Vagina (tissue), 2 donors: Measurements from ENCODE around the gene L1CAM. TPM values are rescaled to one million over a fixed set of nuclear protein-coding genes. Genes with fewer than 3 reads are reported as not detected.

Experiments
- DNase-seq, 2 donors: peaks; one replicate each; pipeline ENCODE4 v3.0.0-alpha.2; 2017; ENCODE audit errors: extremely low spot score in 2 of 2
- H3K27ac ChIP-seq: fragments of 200-600 bp; sonication (generic); one replicate; pipeline ENCODE4 v1.5.1; 2019
- H3K27me3 ChIP-seq: fragments of 200-600 bp; sonication (generic); one replicate; pipeline ENCODE4 v1.5.1; 2019
- H3K36me3 ChIP-seq, 2 donors: fragments of 200-600 bp; sonication (generic); one replicate each; pipeline ENCODE4 v1.5.1; 2017 to 2019
- H3K4me1 ChIP-seq: fragments of 200-600 bp; sonication (generic); one replicate; pipeline ENCODE4 v1.5.1; 2019
- H3K4me3 ChIP-seq, 2 donors: fragments of 200-600 bp; sonication (generic); 1 replicate in 1 of 2; 2 replicates in 1 of 2; pipeline ENCODE4 v1.5.1; 2016 to 2019
- H3K9me3 ChIP-seq: fragments of 200-600 bp; sonication (generic); one replicate; pipeline ENCODE4 v1.5.1; 2019
- POLR2A ChIP-seq, 2 donors: fragments of 450-650 bp; IDR thresholded peaks; one replicate each; pipeline ENCODE4 v1.6.1; 2017; ENCODE audit warnings: antibody characterized with exemption in 2 of 2, mild to moderate bottlenecking in 2 of 2, moderate library complexity in 2 of 2
- POLR2AphosphoS5 ChIP-seq, 2 donors: sonication (generic); formaldehyde crosslinking; IDR thresholded peaks; one replicate each; pipeline ENCODE4 v1.9.0; 2017; ENCODE audit warnings: antibody characterized with exemption in 2 of 2, mild to moderate bottlenecking in 2 of 2, low read depth in 1 of 2; ENCODE audit not compliant: insufficient read depth in 1 of 2
- intact Hi-C: fragments of 100-400 bp; cut with DNase I; formaldehyde crosslinking; loops from one replicate; pipeline ENCODE4 v1.15.1; 2023
- total RNA-seq: library from RNA; depleted of rRNA; stranded (reverse); fragments of >200 nt; gene quantifications from one replicate; pipeline ENCODE4 v1.2.3, GENCODE V29; 2016
- TF ChIP-seq, protein P1 (sequence below), 3 experiments: fragments of 450-650 bp in 2 of 3; fragments of 200-600 bp in 1 of 3; sonication (generic) in 1 of 3; IDR thresholded peaks; one replicate each; pipeline ENCODE4 v1.5.1; 2017 to 2019; ENCODE audit warnings: antibody characterized with exemption in 3 of 3, mild to moderate bottlenecking in 2 of 3, moderate library complexity in 2 of 3

The L1CAM gene
- total RNA-seq, 1 donor from 2014 or later = 9.6 TPM

DNA sequence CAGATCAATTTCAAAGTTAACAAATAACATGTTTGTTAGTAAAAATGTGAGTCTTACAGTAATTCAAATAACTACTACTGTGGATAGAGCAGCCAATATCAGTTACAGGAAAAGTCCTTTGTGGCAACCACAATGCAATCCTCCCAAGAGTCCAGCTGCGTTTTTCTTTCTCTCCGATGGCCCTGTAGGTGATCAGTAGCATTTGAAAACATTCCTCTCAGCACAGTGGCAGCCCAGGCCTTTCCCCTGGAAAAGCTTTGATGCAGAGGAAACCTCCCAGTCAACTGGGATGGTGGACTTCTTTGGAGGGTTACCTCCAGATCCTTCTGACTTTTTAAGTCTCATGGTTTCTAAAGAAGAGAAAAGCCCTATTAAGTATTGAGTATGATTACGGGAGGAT is 37.6 kb downstream of the L1CAM start:
- Histone ChIP-seq H3K4me1 (no peaks in the 10 kb centered on the region), H3K9me3 (no peaks in the 10 kb centered on the region), H3K27ac (no peak overlapping the region), H3K27me3 (no peaks in the 10 kb centered on the region), H3K36me3 (no peaks in the 10 kb centered on the region), H3K4me3 (no peak overlapping the region)
- DNase-seq = no peak
- intact Hi-C loops = no loop called here
- TF ChIP-seq POLR2A (IDR thresholded peaks at IDR 0.05) (no peak), POLR2AphosphoS5 (IDR thresholded peaks at IDR 0.05; ENCODE audit: insufficient read depth in 1 of 2, low read depth in 1 of 2) (no peak)
- TF ChIP-seq, protein P1, sequence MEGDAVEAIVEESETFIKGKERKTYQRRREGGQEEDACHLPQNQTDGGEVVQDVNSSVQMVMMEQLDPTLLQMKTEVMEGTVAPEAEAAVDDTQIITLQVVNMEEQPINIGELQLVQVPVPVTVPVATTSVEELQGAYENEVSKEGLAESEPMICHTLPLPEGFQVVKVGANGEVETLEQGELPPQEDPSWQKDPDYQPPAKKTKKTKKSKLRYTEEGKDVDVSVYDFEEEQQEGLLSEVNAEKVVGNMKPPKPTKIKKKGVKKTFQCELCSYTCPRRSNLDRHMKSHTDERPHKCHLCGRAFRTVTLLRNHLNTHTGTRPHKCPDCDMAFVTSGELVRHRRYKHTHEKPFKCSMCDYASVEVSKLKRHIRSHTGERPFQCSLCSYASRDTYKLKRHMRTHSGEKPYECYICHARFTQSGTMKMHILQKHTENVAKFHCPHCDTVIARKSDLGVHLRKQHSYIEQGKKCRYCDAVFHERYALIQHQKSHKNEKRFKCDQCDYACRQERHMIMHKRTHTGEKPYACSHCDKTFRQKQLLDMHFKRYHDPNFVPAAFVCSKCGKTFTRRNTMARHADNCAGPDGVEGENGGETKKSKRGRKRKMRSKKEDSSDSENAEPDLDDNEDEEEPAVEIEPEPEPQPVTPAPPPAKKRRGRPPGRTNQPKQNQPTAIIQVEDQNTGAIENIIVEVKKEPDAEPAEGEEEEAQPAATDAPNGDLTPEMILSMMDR (IDR thresholded peaks at IDR 0.05) = no peak

DNA sequence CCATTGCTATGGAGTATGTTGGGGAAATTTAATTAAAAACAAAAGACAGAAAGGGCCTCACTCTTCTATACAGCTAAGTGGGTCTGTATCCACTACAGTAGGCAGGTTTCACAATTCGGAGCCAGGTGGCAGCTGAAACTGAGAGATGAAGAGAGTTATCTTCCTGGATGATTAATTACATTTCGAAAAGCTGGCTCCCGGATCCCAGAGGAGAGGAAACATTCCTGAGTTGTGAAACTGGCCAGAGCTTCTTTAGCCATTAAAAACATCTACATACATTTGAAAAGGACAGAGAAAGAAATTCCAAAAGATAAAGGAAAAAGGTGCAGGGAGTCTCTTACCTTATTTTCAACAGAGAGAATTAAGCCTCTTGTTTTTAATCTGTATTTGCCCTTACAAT is 40.1 kb downstream of the L1CAM start:
- intact Hi-C loops = no loop called here

DNA sequence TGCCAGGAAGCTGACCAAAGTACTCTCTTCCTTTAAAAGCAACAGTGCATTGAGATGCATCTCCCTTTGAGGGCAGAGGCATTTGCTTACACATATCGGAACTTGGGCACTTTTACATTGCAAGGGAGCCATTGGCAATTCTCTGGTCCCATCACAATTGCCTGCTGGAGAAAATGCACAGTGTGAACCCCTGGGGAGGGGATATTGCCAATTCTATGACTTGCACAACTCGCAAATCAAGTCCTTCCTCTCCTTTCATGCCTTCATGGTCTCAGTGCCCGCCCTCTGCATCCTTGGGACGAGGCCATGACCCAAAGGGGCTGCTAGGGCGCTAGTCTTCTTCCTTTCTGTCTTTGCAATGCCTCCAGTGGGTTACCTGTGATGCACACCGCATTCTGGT is 40.8 kb downstream of the L1CAM start:
- Histone ChIP-seq H3K27me3 (no peaks in the 10 kb centered on the region), H3K36me3 (no peaks in the 10 kb centered on the region), H3K4me1 (no peaks in the 10 kb centered on the region), H3K9me3 (no peaks in the 10 kb centered on the region), H3K27ac (no peak overlapping the region), H3K4me3 (no peak overlapping the region)
- TF ChIP-seq POLR2AphosphoS5 (IDR thresholded peaks at IDR 0.05; ENCODE audit: insufficient read depth in 1 of 2, low read depth in 1 of 2) (no peak), POLR2A (IDR thresholded peaks at IDR 0.05) (no peak)
- TF ChIP-seq, protein P1 (IDR thresholded peaks at IDR 0.05) = no peak
- no peak for DNase-seq
- intact Hi-C loops = no loop called here

More for the DNA sequence above, 40.1 kb downstream of the L1CAM start:
- TF ChIP-seq, protein P1 (IDR thresholded peaks at IDR 0.05) = no peak
- TF ChIP-seq POLR2AphosphoS5 (IDR thresholded peaks at IDR 0.05; ENCODE audit: insufficient read depth in 1 of 2, low read depth in 1 of 2) = no peak
- no peak for TF ChIP-seq POLR2A (IDR thresholded peaks at IDR 0.05)
- Histone ChIP-seq H3K27ac (no peak overlapping the region), H3K27me3 (no peaks in the 10 kb centered on the region), H3K4me1 (no peaks in the 10 kb centered on the region), H3K9me3 (no peaks in the 10 kb centered on the region), H3K36me3 (no peaks in the 10 kb centered on the region), H3K4me3 (no peak overlapping the region)
- DNase-seq = no peak

DNA sequence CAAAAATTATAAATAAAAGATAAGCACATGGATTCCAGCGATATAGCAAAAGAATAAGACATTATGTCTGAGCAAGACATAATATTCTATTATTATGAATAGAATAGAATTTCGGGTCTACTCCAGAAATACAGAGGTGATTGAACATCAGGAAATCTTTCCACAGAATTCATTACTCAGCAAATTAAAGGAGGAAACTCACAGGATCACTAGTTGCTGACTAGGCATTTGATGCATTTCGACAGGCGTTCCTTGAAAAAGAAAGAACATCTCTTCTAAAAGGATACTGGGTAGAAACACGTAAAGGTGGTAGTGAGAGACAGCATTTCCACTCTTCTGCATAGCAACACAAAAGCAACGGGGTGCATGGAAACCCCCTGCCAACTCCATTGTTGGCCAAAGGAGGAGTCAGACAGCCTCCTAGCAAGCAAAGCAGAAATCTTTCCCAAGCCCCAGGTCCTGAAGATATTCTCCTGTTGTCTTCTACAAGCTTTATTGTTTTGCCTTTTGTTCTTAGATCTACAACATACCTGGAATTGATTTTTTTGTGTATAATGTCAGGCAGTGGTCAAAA is 41.4 kb downstream of the L1CAM start:
- intact Hi-C loops = no loop called here
- Histone ChIP-seq H3K36me3 (no peaks in the 10 kb centered on the region), H3K4me1 (no peaks in the 10 kb centered on the region), H3K4me3 (no peak overlapping the region), H3K27ac (no peak overlapping the region), H3K27me3 (no peaks in the 10 kb centered on the region), H3K9me3 (no peaks in the 10 kb centered on the region)
- TF ChIP-seq POLR2A (IDR thresholded peaks at IDR 0.05) = no peak
- TF ChIP-seq POLR2AphosphoS5 (IDR thresholded peaks at IDR 0.05; ENCODE audit: insufficient read depth in 1 of 2, low read depth in 1 of 2) = no peak
- TF ChIP-seq, protein P1 (IDR thresholded peaks at IDR 0.05) = no peak
- no peak for DNase-seq

DNA sequence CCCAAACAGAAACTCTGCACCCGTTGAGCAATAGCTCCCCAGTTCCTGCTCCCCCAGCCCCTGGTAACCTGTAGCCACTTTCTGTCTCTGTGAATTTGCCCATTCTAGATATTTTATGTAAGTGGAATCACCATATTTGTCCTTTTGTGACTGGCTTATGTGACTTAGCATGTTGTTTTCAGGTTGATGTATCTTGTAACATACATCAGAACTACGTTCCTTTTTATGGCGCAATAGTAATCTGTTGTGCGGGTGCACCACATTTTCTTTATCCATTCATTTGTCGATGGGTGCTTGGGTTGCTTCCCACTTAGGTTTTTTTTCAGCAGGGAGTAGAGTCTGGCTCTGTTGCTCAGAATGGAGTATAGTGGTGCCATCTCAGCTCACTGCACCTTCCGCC is 49.1 kb downstream of the L1CAM start:
- Histone ChIP-seq H3K27ac (no peak overlapping the region), H3K4me1 (no peaks in the 10 kb centered on the region), H3K27me3 (no peaks in the 10 kb centered on the region), H3K4me3 (no peak overlapping the region), H3K36me3 (no peaks in the 10 kb centered on the region), H3K9me3 (no peaks in the 10 kb centered on the region)
- TF ChIP-seq POLR2AphosphoS5 (IDR thresholded peaks at IDR 0.05; ENCODE audit: insufficient read depth in 1 of 2, low read depth in 1 of 2) = no peak
- no peak for TF ChIP-seq POLR2A (IDR thresholded peaks at IDR 0.05)
- TF ChIP-seq, protein P1 (IDR thresholded peaks at IDR 0.05) = no peak
- no peak for DNase-seq
- intact Hi-C loops = no loop called here
